GM18517 (cell line): Measurements from ENCODE around the gene VPS35.
"Not testable (repeated sequence)": the region's sequence is repeated elsewhere in the genome, so short reads cannot be mapped to it uniquely, and the experiment has no call there.

ENCODE experiments used
- ATAC-seq: cut with Tn5 transposase; IDR thresholded peaks from one replicate; pipeline ENCODE4 v1.9.1; 2021; ENCODE audit warnings: mild to moderate bottlenecking, moderate library complexity; ENCODE audit not compliant: unreplicated experiment

The VPS35 gene

GRCh38 chr16:46713634-46714033, 24.7 kb upstream of the VPS35 start:
- ATAC-seq = no peak

- ATAC-seq = no peak
Measured at GRCh38 chr16:46712911-46713310, 23.9 kb upstream of the VPS35 start.

GRCh38 chr16:46711106-46712058, 22.4 kb upstream of the VPS35 start:
- no peak for ATAC-seq

DNA sequence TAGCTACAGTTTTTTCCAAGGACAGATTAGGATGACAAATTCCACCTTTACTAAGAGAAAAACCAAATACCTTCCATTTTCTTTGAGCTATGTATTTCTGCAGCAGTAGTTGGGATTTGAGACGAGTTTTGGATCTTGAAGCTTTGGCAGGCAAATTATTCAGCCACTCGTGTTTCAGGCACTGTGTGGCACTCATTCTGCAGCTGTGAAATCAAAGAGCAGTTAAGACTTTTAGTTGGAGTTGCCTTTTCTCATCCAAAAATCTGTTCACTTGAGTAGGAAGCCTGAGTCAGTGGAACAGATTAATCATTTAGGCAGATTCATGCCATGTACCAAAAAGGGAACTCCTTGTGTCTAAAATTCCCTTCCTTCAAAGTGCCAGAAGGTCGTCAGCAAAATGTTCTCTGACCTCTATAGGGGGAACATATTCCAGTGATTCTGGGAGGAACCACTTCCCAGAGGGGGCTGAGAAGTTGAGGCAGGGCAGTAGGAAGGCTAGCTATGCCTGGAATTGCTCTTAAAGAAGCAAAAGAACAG, 20.6 kb upstream of the VPS35 start:
- no peak for ATAC-seq

- no peak for ATAC-seq
Measured at GRCh38 chr16:46706642-46707041, 17.7 kb upstream of the VPS35 start.

- no peak for ATAC-seq
Measured at GRCh38 chr16:46702030-46702429, 13.1 kb upstream of the VPS35 start.

DNA sequence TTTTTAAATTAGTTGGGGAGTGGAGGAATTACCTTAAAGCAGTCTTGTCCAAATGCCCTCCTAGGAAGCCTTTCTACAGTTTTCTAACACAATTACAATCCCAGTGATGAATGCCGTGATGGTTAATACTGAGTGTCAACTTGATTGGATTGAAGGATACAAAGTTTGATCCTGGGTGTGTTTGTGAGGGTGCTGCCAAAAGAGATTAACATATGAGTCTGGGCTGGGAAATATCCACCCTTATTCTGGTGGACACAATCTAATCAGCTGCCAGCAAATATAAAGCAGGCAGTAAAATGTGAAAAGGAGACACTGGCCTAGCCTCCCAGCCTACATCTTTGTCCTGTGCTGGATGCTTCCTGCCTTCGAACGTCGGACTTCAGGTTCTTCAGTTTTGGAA, 12.6 kb upstream of the VPS35 start:
- ATAC-seq = no peak

GRCh38 chr16:46700048-46700447, 11.1 kb upstream of the VPS35 start:
- no peak for ATAC-seq

- no peak for ATAC-seq
Measured at GRCh38 chr16:46696957-46697356, 8.0 kb upstream of the VPS35 start.

DNA sequence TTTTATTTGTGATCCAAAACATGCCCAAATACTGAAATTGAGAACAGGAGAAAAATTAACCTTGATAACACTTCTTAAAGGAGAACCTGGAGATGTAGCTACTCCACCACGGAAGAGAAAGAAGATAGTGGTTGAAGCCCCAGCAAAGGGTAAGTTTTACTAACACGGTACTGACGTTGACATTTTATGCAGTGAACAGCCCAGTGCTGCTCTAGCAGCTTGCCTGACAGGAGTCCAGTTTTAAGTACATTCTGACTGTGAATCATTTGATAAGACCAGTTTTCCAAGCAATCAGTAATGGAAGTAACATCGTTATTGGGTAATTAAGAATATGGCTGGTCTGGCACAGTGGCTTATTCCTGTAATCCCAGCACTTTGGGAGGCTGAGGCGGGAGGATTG, 7.0 kb upstream of the VPS35 start:
- ATAC-seq = no peak

DNA sequence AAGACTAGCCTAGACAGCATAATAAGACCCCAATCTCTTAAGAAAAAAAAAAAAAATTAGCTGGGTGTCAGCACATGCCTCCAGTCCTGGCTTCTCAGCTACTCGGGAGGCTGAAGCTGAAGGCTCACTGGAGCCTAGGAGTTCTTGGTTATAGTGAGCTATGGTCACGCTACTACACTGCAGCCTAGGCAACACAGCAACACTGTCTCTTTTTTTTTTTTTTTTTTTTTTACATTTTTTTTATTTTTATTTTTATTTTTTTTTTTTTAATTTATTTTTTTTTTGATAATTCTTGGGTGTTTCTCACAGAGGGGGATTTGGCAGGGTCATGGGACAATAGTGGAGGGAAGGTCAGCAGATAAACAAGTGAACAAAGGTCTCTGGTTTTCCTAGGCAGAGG, 4.6 kb upstream of the VPS35 start:
- ATAC-seq = no peak

DNA sequence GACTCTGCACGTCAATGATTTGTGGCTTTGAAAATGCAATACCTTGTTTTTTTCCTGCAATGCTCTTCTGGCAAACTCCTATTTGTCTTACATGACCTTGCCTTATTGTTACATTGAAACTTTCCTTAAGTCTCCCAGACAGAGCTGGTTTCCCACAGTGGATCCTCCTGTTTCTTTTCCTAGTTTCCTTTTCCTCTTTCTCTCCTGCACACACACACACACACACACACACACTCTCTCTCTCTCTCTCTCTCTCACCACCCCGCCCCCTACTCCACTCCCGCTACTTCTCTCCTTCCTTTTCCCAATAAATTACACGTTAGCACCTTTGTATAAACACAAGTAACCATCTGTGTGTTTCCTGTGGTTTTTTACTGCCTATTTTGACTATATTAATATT, 2.7 kb upstream of the VPS35 start:
- ATAC-seq = no peak

DNA sequence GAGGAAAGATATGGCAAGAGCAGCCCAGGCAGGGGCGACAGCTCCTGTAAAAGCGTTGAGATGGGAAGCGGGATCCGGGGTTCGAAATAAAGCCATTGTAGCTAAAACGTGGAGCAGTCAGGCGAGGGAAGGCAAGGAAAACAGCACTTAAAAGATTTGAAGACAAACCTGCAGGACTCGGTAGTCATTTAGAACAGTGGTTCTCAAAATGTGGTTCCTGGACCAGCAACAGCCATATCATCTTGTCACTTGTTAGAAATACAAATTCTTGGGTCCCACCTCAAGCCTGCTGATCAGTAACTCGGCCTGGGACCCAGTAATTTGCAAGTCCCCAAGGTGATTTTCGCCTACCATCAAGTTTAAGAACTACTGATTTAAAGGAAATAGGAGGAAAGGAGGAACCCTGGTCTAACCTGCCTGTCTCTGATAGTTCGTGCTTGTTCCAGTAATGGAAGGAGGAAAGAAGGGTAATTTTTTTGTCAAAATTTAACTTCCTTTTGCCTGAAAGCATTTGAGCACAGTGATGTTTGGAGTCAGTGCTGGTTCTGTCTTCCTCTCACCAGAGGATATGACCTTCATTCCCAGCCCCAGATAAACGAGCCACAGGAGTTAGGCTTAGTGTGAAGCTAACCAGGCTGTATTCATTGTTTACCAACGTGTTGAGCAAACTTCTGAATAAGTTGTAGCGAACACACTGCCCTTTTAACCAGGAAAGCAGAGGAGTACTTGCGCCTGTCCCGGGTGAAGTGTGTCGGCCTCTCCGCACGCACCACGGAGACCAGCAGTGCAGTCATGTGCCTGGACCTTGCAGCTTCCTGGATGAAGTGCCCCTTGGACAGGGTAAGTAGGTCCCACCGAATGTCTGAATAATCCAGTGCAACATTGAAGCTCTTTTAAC, 1.6 kb upstream of the VPS35 start:
- no peak for ATAC-seq

- ATAC-seq = peak; percentile 70
Measured at GRCh38 chr16:46689365-46690280, 645 bp upstream of the VPS35 start, which contains the start of gene ORC6. Gene ORC6, plus strand, starts transcription at chr16:46689659. Its CDS starts 47 bp downstream, at chr16:46689706.

DNA sequence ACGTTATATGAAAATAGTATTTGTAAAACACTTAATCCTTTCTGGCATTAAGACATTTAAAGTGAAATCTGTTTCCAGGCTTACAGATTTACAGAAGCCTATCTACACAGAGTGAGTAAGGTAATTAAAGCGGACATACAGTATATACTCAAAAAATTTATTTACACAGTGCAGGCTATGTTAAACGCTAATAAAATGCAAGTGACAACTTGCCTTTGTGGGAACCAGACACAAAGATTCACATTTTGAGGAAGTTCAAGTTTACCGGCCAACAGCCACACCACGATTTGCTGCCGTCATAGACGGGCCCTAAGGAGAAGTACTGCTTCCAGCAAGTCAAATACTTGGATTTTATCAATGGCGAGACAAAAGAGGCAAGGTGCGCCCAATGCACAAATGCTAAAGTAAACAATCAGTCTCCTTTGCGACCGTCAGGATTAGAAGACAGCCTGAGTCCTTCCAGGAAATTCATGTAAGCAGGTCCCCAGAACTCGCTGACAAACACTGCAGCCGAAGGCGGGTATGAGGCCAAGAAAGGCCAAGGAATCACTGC, 801 bp downstream of the VPS35 start:
- no peak for ATAC-seq

- ATAC-seq = no peak
Measured at GRCh38 chr16:46687486-46687885, 1.5 kb downstream of the VPS35 start.

DNA sequence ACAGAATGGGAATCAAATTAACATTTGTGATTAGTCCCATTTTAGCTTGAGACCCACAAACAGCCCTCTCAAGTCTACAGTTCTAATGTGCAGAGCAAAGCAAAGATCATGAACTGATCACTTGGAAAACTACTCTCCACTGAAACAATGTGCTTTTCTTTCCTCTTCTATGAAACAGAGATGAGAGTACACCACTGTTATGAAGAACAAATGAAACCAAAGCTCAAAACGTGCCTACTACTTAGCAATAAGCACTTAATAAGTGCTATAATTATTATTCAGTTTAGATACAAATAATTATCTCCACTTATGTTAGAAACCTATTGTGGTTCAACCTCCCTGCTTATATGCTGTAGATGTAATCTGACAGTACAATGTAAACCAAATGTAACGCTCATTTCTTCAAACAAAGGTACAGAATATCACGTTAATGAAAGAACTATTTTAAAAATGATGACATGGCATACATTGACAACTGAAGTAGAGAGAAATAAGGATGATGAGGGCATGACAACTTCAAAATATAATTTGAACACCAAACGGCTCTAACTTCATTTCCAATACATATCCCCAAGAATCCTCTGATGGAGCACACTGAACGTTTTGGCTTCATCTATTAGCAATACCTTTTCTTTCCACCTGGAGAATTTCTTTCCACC, 2.0 kb downstream of the VPS35 start:
- ATAC-seq = no peak

- ATAC-seq = not testable (repeated sequence)
Measured at GRCh38 chr16:46681867-46682266, 7.1 kb downstream of the VPS35 start.

GRCh38 chr16:46677943-46678342, 11.0 kb downstream of the VPS35 start:
- not testable (repeated sequence) for ATAC-seq
